Parathyroid adenoma (tissue), 2 donors: ENCODE data around the gene GOLGA6L9.
"Not testable (repeated sequence)": the region's sequence is repeated elsewhere in the genome, so short reads cannot be mapped to it uniquely, and the experiment has no call there.

ENCODE experiments used
- H2AFZ ChIP-seq: fragments of 300-600 bp; sonication (generic); one replicate; pipeline ENCODE4 v1.7.0; 2017; ENCODE audit warnings: antibody characterized with exemption, mild to moderate bottlenecking
- H3K27ac ChIP-seq: fragments of 300-600 bp; sonication (generic); one replicate; pipeline ENCODE4 v1.7.0; 2017
- H3K27me3 ChIP-seq: fragments of 300-600 bp; sonication (generic); one replicate; pipeline ENCODE4 v1.7.0; 2017; ENCODE audit warnings: low read length; ENCODE audit not compliant: control insufficient read depth, insufficient read depth
- H3K36me3 ChIP-seq: fragments of 300-600 bp; sonication (generic); one replicate; pipeline ENCODE4 v1.7.0; 2017; ENCODE audit warnings: low read length; ENCODE audit not compliant: control insufficient read depth, insufficient read depth
- H3K4me1 ChIP-seq: fragments of 300-600 bp; sonication (generic); one replicate; pipeline ENCODE4 v1.7.0; 2017; ENCODE audit warnings: control low read depth
- H3K4me2 ChIP-seq: fragments of 300-600 bp; sonication (generic); one replicate; pipeline ENCODE4 v1.7.0; 2017; ENCODE audit warnings: low read length
- H3K4me3 ChIP-seq: fragments of 300-600 bp; sonication (generic); one replicate; pipeline ENCODE4 v1.7.0; 2017; ENCODE audit warnings: low read depth, low read length
- H3K79me2 ChIP-seq: fragments of 300-600 bp; sonication (generic); one replicate; pipeline ENCODE4 v1.7.0; 2017; ENCODE audit warnings: control low read depth
- H3K9ac ChIP-seq: fragments of 300-600 bp; sonication (generic); one replicate; pipeline ENCODE4 v1.7.0; 2017; ENCODE audit warnings: mild to moderate bottlenecking
- H3K9me3 ChIP-seq: fragments of 300-600 bp; sonication (generic); one replicate; pipeline ENCODE4 v1.7.0; 2017; ENCODE audit warnings: low read length; ENCODE audit not compliant: control insufficient read depth
- TF ChIP-seq, protein P1 (sequence below): fragments of 300-600 bp; sonication (generic); IDR thresholded peaks from one replicate; pipeline ENCODE4 v1.7.0; 2017; ENCODE audit warnings: antibody characterized with exemption, mild to moderate bottlenecking
- donor health status: primary hyperparathyroidism.

GOLGA6L9 gene, protein sequence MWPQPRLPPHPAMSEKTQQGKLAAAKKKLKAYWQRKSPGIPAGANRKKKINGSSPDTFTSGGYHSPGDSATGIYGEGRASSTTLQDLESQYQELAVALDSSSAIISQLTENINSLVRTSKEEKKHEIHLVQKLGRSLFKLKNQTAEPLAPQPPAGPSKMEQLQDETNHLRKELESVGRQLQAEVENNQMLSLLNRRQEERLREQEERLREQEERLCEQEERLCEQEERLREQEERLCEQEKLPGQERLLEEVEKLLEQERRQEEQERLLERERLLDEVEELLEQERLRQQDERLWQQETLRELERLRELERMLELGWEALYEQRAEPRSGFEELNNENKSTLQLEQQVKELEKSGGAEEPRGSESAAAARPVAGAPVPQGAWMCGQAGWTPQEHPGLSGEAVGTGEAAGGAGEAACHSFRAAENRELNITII

DNA sequence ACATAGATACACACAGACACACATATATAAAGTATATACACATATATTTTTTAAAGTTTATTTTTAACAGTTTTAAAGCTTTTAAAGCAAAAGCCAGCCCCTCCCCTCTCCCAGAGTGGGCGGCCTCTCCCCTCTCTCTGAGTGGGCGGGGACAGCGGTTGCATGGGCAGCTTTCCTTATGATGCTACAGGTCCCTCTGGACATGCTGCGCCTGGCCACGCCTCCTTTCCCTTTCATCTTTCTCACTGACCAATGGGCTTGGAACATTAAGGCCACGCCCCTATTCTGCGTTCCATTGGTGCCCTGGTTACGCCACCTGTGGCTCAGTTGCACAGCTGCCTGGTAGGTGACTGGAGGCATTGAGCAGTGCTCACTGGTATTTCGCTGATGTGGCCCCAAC is at the start of gene GOLGA6L9:
Gene GOLGA6L9 (plus strand): TSS at position 124 of the 400 bp plus-strand sequence. CDS start 264 bp downstream, at position 388.
- not testable (repeated sequence) for H3K79me2 ChIP-seq, H3K9ac ChIP-seq, H3K4me3 ChIP-seq, H3K36me3 ChIP-seq, H3K27ac ChIP-seq, H3K4me1 ChIP-seq, H3K9me3 ChIP-seq, H3K4me2 ChIP-seq, H2AFZ ChIP-seq, H3K27me3 ChIP-seq

- not testable (repeated sequence) for H3K27me3 ChIP-seq, H3K9me3 ChIP-seq, H3K4me2 ChIP-seq
Measured at GRCh38 chr15:82381330-82381955, 48.2 kb upstream of the GOLGA6L9 start.

DNA sequence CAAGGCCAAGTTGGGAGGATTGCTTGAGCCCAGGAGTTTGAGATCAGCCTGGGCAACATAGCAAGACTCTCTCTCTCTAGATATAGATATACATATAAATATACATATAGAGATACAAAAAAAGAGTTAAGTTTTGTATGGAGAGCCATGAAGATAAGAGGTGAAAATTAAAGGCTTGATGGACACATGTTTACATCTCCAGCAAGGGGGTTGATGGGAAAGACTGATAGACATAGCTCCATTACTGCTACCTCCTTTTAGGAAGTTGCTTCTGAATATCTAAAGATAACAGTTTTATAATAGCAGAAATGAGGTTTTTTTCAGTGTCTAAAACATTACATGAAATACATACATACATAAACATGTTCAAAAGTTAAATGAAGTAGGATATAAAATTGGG is 42.4 kb upstream of the GOLGA6L9 start:
- H3K4me3 ChIP-seq, H3K9ac ChIP-seq, H3K79me2 ChIP-seq, H3K9me3 ChIP-seq, H3K27me3 ChIP-seq, H3K27ac ChIP-seq, H3K4me2 ChIP-seq, H3K4me1 ChIP-seq, H3K36me3 ChIP-seq, H2AFZ ChIP-seq: not testable (repeated sequence)

More at GRCh38 chr15:82381330-82381955, 48.2 kb upstream of the GOLGA6L9 start:
- not testable (repeated sequence) for H3K4me1 ChIP-seq, H2AFZ ChIP-seq, H3K9ac ChIP-seq, H3K79me2 ChIP-seq, H3K4me3 ChIP-seq, H3K36me3 ChIP-seq, H3K27ac ChIP-seq

- H2AFZ ChIP-seq, H3K27ac ChIP-seq, H3K4me3 ChIP-seq, H3K79me2 ChIP-seq, H3K27me3 ChIP-seq, H3K9ac ChIP-seq, H3K36me3 ChIP-seq, H3K9me3 ChIP-seq, H3K4me1 ChIP-seq, H3K4me2 ChIP-seq: not testable (repeated sequence)
Measured at GRCh38 chr15:82390152-82390551, 39.5 kb upstream of the GOLGA6L9 start.

DNA sequence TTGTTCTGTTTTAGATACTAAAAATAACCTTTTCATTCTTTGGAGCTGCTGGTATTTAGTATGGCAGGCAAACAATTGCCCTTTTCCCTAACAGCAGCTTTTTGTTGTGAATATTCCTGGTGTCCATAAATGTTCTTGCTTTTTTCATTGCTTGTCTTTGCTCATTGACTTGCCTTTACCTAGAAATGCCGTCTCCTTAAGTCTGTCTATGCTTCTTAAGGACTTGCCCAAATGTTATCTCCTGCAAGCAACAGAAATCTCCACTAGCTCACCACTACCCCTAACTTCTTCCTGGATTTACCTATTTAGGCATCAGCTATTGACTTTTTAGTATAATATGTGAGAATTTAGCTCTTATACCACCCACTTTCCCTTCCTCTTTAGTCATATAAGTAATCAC is 37.5 kb upstream of the GOLGA6L9 start:
- not testable (repeated sequence) for H3K79me2 ChIP-seq, H3K9me3 ChIP-seq, H3K4me1 ChIP-seq, H3K27me3 ChIP-seq, H3K4me3 ChIP-seq, H3K36me3 ChIP-seq, H3K27ac ChIP-seq, H2AFZ ChIP-seq, H3K9ac ChIP-seq, H3K4me2 ChIP-seq

GRCh38 chr15:82393671-82394070 is 35.9 kb upstream of the GOLGA6L9 start:
- Histone ChIP-seq H3K4me2 (no peak overlapping the region), H2AFZ (no peak overlapping the region), H3K9me3 (no peaks in the 10 kb centered on the region), H3K9ac (no peak overlapping the region), H3K4me3 (no peak overlapping the region), H3K36me3 (no peaks in the 10 kb centered on the region), H3K27ac (no peak overlapping the region), H3K27me3 (no peaks in the 10 kb centered on the region), H3K4me1 (no peaks in the 10 kb centered on the region), H3K79me2 (no peaks in the 10 kb centered on the region)
- TF ChIP-seq, protein P1, sequence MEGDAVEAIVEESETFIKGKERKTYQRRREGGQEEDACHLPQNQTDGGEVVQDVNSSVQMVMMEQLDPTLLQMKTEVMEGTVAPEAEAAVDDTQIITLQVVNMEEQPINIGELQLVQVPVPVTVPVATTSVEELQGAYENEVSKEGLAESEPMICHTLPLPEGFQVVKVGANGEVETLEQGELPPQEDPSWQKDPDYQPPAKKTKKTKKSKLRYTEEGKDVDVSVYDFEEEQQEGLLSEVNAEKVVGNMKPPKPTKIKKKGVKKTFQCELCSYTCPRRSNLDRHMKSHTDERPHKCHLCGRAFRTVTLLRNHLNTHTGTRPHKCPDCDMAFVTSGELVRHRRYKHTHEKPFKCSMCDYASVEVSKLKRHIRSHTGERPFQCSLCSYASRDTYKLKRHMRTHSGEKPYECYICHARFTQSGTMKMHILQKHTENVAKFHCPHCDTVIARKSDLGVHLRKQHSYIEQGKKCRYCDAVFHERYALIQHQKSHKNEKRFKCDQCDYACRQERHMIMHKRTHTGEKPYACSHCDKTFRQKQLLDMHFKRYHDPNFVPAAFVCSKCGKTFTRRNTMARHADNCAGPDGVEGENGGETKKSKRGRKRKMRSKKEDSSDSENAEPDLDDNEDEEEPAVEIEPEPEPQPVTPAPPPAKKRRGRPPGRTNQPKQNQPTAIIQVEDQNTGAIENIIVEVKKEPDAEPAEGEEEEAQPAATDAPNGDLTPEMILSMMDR = no peak

GRCh38 chr15:82395788-82396187 is 33.8 kb upstream of the GOLGA6L9 start:
- H3K27me3 ChIP-seq, H3K79me2 ChIP-seq, H3K4me1 ChIP-seq, H3K9me3 ChIP-seq, H3K4me2 ChIP-seq, H3K36me3 ChIP-seq, H3K4me3 ChIP-seq, H2AFZ ChIP-seq, H3K27ac ChIP-seq, H3K9ac ChIP-seq: not testable (repeated sequence)
